OCI-LY7 (cell line): ENCODE measurements around the gene TRPM8.

Experiments
- EZH2phosphoT487 ChIP-seq: fragments of 200-600 bp; sonication (generic); IDR thresholded peaks from 2 replicates; pipeline ENCODE4 v1.6.1; 2018; ENCODE audit warnings: low read depth, borderline replicate concordance, mild to moderate bottlenecking, mixed run types, antibody characterized with exemption, low read length, moderate library complexity, mixed read lengths
- TF ChIP-seq, protein P1 (sequence below): fragments of 200-600 bp; sonication (generic); conservative IDR thresholded peaks from 2 replicates; pipeline ENCODE4 v1.5.1; 2014; ENCODE audit warnings: mild to moderate bottlenecking, antibody characterized with exemption, low read length, moderate library complexity, mixed read lengths

DNA sequence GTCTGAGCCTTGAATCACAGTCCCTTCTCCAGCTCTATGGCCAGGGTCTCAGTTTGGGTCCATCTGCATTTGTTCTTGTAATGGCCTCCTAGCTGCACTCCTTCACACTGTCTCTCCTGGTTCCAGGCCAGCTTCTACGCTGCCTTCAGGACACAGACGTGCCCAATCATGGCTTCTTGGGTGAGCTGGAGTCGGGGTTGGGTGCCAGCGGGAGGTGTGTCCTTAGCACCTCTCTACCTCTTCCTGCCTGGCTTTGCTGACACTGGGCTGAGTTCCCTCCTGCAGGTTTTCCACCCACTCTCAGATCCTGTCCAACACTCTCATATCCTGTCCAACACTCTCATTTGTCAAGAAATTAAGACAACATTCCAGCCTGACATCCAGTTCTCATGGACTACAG, 9.6 kb downstream of the TRPM8 start:
- TF ChIP-seq, protein P1, sequence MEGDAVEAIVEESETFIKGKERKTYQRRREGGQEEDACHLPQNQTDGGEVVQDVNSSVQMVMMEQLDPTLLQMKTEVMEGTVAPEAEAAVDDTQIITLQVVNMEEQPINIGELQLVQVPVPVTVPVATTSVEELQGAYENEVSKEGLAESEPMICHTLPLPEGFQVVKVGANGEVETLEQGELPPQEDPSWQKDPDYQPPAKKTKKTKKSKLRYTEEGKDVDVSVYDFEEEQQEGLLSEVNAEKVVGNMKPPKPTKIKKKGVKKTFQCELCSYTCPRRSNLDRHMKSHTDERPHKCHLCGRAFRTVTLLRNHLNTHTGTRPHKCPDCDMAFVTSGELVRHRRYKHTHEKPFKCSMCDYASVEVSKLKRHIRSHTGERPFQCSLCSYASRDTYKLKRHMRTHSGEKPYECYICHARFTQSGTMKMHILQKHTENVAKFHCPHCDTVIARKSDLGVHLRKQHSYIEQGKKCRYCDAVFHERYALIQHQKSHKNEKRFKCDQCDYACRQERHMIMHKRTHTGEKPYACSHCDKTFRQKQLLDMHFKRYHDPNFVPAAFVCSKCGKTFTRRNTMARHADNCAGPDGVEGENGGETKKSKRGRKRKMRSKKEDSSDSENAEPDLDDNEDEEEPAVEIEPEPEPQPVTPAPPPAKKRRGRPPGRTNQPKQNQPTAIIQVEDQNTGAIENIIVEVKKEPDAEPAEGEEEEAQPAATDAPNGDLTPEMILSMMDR: no peak
- TF ChIP-seq EZH2phosphoT487: no peak
